GM19043 (cell line): Measurements from ENCODE around the gene TACR2.

ENCODE experiments used
- ATAC-seq: cut with Tn5 transposase; IDR thresholded peaks from one replicate; pipeline ENCODE4 v1.9.1; 2021; ENCODE audit warnings: low read depth; ENCODE audit not compliant: unreplicated experiment

Gene TACR2

DNA sequence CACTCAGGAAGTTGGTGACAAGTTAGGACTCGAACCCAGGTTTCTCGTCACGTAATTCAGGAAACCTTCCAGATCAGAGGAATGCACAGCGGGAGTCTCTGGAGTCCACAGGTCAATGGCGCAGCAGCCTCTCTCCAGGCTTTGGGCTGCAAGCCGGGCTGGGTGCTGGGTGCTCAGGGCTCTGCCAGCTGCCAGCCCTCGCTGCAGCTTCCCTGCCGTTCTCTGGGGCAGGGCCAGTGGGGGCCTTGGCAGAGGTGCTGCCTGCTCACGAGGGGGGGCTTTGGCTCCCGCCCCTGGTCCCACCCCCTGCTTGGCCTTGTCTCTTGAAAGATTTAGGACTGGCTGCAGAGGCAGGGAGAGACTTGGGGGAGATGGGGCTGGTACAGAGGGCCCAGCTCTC lies at the start of gene TACR2:
TSS of gene TACR2 (minus strand) at position 224 of the 400 bp plus-strand sequence. CDS start 595 bp downstream, outside the sequence.
- no peak for ATAC-seq

DNA sequence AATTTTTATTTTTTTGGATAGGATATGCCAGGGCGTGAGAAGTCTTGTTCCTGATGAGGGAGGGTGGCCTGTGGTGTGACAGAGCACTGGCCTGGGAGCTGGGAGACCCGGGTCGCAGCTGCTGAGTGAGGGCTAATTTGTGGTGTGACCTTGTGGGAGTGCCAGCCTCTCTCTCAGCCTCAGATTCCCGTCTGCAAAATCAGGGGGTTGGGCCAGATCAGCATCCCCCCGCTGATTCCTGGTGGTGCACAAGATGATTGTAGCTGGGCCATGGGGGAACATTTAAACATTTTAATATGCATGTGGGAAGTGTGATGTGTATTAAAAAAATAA lies 49.4 kb upstream of the TACR2 start:
- ATAC-seq = no peak

DNA sequence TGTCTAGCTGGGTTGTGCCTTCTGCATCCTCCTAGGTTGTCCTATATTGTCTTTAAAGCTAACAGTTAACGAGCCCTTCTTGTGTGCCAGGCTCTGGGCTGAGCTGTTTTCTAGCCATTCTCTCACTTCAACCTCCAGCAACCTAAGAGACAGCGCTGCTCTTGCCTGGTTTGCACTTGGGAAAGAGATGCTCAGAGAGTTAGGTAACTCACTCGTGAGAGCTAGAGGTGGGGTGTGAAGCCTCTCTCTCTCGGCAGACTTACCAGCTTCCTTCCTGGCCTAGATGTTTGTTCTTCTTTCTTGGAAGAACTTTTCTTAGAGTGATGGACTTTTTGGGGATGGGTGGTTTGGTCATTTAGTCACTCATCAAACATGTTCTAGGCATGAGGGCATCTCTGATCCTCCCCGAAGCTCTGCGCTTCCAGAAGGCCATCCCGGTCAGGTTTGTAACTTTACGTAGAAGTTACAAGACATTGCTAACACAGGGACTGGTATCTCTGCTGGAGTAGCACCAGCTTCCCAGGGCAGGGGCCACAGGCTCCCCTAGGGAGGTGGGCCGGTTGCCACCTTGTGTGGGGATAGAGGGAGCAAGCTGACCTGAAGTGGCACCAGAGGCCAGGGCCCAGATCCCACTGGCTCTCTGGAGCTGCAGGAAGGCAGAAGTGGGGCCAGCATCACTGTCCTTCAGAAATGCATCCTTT lies 48.9 kb upstream of the TACR2 start:
- ATAC-seq = no peak

DNA sequence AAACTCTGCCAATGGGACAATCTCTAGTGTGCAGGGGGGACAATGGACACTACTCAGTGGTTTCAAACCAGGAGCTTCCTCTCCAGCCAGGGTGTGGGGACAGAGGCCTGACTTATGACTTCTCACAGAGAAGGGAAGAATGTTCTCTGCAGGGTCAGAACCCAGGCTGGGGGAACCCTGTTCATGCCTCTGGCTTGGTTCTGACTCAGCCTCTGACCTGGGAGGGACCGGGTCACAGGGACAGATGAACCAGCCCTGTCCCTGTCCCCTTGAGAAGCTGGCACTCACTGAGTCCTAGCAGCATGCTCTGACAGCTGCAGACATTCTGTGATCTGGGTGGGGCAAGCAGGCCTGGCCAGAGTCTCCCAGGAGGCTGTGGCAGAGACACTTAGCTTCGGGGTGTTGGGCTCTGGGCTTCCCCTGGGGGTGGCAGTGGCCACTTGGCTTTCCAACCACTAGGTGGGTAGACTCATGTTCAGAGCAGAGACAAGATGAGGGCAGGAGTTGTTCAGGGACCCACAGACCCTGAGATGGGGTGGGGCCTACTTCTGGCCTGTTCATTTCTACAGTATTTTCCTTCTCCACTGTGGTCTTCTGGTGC lies 48.2 kb upstream of the TACR2 start:
- no peak for ATAC-seq

DNA sequence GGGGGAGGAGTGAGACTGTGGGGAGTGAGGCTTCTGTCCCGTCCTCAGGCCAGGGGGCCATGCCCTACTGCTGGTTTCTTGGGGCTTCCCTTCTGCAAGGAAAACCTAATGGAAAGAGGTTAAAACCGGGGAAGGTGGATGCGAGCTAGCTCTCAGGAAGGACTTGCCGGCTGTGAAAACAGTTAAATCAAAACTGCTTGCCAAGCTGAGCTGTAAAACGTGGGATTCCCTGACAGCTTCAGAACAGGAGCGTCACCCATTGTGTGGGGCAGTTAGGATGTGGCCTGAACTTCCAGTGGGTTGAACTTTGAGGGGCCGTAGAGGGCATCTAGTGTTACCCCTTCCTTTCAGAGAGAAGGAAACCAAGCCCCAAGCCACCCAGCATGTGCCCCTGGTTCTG lies 47.7 kb upstream of the TACR2 start:
- ATAC-seq = no peak

DNA sequence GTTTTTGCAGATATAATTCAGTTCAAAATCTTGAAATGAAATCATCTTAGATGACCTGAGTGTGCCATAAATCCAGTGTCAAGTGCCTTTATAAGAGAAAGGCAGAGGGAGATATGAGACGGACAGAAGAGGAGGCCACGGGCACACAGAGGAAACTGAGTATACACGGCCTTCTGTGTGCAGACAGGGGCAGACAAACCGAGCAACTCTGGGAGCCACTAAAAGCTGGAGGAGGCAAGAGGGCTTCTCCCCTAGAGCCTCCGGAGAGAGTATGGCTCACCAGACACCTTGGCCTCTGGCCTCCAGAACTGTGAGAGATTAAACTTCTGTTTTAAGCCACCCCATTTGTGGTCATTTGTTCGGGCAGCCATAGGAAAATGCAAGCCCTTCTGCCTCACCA lies 47.2 kb upstream of the TACR2 start:
- ATAC-seq = no peak

DNA sequence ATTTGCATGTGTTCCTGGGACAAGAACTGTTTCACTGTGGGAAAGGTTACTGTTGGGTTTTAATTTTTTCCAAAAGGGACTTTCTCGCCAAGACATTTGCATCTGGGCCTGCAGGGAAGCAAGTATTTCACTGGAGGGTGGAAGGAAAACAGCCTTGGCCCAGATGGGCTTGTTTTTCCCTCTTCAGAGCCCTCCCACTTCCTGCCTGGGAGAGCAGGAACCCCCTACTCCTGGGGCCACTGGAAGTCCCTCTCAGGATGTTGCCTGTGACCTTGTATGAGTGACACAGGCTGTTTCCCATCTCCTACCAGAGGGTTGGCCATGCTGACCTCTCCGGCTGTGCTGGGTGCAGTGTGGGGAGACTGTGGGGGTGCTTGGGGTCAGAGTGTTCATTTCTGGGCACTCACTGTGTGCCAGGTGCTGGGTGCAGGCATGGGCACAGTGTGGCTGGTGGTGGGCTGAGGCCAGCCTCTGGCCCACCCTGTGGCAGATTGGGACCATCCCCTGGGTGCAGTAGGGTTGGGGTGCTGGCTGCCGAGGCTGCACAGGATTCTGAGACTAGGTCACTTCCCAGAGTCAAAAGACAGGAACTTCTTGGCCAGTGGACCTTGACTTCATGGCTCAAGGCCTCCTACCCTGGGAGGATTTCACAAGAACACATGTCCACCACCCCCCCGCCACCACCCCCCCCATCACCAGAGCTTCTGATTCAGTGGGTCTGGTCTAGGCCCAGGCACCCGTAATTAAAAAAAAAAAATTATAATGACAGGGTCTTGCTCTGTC lies 44.7 kb upstream of the TACR2 start:
- ATAC-seq = no peak

DNA sequence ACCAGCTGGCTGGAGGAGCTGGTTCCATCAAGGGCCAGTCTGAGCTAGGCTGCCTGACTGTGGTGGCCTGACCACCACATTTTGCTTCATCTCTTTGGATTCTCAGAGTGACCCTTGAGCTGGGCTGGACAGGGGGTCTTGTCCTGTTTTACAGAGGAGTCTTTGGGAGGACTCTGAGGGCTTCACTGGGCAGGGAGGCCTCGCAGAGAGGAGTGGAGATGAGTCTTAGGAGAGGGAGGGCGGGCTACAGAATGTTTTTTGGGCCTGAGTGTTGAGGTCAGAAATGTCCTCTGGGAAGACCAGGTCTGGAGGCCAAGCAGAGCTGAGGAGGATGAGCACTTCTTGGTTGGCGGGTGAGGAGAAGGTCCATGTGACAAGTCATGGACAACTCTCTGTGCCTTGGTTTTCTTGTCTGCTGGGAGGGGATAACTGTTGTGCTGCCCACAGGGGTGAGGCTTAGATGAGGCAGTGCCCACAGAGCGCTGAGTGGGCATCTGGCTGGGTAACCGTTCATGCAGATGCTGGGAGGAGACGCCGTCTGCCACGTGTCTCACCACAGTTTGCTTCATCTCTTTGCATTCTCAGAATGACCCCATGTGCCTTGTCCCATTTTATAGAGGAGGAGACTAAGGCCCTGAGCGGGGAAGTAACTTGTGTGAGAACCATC lies 44.0 kb upstream of the TACR2 start:
- no peak for ATAC-seq

DNA sequence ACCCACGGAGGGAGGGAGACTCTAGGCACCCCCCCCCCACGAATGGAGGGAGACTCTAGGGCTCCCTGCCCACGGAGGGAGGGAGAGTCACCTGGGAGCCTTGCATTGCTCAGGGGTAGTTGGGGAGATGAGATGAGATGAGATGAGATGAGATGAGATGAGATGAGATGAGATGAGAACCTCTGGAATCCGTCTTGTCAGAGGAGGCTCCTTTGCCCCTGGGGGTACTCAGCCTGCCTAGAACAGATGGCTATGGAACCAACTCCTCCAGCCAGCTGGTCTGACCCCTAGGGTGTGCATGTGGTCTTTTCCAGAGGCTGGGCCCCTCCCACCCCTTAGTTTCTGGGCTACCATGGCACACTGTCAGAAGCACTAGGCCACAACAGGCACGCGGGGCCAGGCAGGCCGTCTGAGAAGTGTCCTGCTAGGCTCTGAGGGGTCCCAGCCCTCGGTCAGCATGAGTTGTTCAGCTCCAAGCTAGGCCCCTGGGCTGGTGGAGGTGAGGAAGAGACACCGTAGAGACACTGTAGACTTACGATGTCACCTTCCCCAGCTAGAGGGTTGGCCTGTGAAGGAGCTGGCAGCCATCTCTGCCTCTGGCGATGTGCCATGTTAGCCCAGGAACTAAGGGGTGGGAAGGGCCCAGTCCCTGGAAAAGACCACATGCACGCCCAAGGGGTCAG lies 43.3 kb upstream of the TACR2 start:
- ATAC-seq = no peak

DNA sequence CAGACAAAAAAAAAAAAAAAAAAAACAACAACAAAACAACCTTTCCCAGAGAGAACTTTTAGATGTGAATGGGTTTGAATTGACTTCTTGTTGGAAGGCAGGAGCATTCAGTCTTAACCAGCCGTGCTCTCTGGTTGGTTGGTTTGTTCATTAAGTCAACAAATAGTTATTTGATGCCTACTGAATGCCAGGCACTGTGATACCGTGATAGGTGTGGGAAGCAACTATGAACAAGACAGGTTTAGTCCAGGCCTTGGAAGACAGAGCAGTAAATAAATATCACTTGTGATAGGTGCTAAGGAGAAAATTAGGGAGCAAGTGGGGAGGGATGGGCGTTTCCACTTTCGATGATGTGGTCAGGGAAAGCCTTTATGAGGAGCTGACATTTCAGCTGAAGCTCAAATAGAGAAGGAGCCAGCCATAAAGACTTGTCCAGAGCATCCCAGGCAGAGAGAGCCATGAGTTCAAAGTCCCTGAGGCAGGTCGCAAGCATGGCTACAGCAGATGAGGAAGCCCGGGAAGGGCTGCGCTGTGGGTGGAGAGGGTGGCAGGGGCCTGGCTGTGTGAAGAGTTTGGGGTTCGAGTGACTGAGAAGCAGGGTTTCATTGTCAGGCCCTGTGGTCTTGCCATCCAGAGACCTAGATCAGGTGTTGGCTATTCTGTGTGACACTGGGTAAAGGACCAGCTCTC lies 42.5 kb upstream of the TACR2 start:
- no peak for ATAC-seq

DNA sequence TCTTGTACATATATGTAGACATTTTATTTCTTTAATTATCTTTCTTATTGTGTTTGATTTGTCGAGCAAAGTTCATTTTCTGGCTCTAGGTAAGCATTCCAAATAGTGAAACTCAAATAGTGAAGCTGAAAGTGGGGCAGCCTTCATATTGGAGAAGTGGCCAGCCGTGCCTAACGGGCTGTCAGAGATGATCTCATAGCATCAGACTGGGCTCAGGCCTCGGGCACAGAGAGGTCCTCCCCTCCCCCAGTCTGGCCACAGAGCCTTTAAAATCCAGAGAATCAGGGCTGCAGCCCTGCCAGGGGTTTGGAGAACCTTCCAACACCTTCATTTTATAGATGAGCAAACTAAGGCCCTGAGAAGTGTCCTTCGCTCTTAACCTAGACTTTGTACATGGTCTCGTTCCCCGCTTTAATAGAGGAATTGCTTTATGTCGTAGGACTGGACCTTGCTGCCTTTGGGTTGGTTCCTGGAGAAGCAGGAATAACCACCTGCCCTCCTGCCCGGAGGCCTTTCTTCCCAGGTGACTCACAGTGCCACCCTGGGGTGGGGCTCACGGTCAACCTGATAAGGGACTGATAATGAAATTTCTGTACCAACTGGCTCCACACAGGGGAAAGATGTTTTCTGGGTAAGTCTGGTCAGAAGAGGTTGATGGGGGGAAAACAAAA lies 41.8 kb upstream of the TACR2 start:
- ATAC-seq = no peak

DNA sequence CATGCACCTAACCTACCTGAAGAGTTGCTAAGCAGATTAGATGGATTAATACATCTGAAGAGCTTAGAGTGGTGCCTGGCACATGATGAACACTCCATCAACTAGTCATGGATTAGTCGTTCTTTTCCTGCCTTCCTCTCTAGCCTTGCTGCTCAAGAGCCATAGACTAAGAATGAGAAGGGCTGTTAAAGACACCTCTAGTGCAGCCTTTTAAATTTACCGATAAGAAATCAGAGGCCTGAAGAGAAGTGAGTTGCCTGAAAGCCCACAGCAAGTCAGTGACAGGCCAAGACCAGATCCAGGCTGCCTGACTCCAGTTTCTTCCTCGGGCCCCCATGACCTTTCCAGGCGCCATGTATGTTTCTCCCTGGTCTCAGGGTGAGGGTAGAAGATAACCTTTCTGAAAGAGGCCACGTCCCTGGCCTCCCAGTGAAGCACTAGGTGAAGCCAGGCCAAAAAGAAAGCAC lies 41.1 kb upstream of the TACR2 start:
- no peak for ATAC-seq

DNA sequence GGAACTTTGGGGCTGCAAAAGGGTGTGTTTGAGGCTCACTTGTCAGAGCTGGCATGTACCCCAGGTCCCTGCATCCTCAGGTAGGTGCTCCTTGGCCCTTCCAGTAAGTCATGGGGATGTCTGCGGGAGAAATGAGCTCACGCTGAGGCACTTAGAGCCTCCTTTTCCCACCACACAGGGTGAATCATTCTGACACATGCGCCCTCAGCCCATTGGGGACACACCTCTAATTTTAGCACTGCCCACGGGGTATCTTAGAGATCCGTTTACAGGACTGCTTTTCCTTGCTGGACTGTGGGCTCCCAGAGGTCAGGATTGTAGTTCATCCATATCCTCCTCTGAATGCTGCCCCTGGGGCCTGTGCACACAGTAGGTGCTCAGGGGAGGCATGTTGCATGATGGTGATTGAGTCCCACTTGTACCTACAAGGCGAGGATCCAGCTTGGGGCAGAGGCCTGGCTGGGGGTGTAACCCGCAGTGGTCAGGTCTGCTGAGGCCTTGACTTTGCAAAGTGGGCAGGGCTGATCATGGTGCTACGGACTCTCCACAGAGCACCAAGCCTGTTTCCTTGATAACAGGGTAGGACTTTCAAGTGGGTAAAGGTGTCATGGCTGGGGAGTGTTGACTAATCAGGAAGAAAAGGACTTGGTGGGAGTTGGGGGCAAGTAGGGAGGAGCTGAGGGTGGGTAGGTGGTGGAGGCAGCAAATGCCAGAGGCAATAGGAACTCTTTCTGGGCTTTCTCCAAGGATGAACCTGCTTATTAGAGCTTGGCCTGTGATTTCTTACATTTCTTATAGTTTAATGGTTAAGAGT lies 40.4 kb upstream of the TACR2 start:
- ATAC-seq = no peak

DNA sequence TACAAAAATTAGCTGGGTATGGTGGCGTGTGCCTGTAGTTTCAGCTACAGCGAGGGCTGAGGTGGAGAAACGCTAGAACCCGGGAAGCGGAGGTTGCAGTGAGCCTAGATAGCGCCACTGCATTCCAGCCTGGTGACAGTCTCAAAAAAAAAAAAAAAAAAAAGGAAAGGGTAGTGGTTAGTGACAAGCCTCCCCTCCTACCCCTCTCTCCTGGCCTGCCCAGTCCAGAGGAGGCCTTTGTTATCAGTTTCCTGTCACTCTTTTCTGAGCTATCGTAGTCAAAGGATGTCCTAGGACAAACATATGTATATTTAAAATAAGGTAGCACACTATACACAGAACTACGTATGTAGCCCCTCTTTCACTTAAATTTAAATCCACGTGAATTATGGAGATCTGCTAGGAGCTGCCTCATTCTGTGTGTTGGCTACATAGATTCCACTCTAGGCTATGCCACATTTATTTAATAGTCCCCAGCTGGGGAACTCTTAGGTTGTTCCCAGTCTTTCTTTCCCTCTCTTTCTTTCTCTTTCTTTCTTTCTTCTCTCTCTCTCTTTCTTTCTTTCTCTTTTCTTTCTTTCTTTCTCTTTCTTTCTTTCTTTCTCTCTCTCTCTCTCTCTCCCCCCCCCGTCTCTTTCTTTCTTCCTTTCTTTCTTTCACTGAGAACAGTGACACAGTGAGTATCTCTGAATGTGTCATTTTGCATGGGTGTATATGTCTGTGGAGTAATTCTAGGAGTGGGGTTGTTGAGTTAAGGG lies 38.5 kb upstream of the TACR2 start:
- no peak for ATAC-seq

DNA sequence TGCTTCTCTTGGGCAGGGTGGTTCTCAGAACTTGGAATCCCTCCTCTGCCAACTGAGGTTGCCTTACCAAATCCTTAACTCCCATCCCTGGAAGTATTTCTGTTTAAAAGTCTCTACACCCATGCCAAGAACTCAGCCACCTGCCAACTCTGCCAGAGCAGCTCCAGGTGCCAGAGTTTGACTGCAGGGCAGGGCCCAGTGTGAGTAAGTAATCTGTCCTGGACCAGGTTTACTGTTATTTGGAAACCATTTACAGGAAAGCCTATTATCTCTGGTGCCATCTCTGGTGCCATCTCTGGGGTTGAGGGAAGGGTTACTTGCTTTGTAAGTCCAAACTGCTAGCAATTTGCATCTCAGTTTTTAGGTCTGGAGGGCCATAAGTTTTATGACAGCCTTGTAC lies 37.1 kb upstream of the TACR2 start:
- no peak for ATAC-seq

DNA sequence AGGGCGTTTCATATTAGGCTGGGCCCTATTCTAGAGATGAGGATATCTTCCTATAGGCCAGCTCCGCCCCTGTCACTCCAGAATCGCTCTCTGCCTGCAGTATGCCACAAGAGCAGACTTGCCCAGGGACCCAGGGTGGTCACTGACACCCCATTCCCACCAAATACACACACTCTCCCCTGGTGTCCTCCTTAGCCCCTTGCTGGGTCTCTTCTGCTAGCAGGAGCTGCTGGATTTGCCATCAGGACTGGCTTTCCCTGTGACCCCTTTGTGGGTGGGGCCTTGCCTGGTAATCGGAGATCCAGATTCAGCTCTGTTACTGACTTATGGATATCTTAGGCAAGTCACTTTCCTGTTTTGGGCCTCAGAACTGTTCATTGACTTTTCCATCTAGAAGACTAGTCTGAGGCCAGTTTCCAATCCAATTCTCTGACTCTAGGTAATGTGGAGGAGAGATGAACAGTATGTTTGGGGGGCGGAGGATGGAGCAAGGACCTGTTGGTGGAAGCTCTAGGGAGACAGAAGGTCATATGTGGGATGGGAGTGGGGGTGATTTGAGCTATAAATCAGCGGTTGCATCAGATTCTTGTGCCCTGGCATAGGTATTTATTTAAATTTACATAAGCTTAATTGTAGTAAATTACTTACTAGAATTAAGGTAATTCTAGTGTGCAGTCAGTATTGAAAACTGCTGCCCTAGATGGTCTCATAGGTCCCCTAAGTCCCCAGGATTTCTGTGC lies 36.1 kb upstream of the TACR2 start:
- ATAC-seq = no peak

DNA sequence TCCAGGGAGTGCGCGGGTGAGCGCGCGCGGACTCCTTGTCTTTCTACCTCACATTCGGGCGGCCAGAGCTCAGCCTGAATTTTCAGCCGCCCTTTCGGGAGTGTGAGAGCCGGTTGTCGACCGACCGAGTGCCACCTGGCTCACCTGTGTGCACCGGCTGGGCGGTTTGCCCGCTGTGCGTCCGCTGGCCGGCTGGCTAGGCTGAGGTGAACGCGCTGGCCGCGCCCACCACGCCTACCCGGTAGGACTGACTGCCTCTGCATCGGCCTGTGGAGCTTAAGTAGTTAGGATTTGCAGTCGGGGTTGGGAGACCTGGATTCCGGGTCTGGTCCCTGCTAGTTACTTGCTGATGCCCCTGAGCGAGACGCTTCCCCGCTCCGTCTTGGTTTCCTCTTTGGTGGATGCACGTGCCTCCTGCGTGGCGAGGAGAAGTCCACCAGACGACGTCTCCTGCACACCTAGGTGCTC lies 35.1 kb upstream of the TACR2 start:
- ATAC-seq = no peak
